ENCODE data around the gene TMOD1. TPM values are rescaled to one million over a fixed set of nuclear protein-coding genes. Genes with fewer than 3 reads are reported as not detected.

The TMOD1 gene
- total and polyA plus RNA-seq, 2 of the 8 experiments (the other 6 are each of a cell fraction or from before 2014, with no cell fraction given) = 0.17 to 0.88 TPM

DNA sequence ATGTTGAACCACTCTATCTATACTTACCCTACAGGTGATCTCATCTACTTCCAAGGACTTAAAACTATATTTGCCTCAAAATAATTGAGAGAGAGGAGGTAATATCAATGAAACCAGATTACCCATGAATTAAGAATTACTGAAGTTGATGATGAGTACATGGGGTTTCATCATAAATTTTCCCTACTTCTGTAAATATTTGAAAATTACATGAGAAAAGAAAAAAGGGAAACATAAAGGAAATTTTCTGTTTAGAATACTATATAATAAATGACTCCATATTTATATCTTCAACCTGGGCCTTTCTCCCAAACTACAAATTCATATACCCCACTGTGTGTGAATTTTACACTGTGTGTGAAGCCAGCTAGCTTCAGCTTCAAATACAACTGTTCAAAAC, 129.1 kb downstream of the TMOD1 start:
- no peak overlapping the region for H4K91ac ChIP-seq (replicated peaks; ENCODE audit: insufficient read length, low read length)

More for the DNA sequence above, 129.1 kb downstream of the TMOD1 start:
- H3K27ac ChIP-seq (ENCODE audit: low read depth, low read length) = no peak overlapping the region
- ChIA-PET CTCF (ENCODE audit: partially characterized antibody) (interaction anchor here (0.8 to 4.0 kb wide), 4 partner anchors 15 to 161 kb away, joined by 3 to 28 read pairs (median 10); no protein-coding TSS in a partner anchor), POLR2A (ENCODE audit: partially characterized antibody) (no interaction called here)
- H3K4me3 ChIP-seq (ENCODE audit: extremely low read depth in 1 of 4, insufficient read depth in 2 of 4, low read depth in 3 of 4, low read length in 4 of 4) = no peak overlapping the region
- no peak overlapping the region for H3K14ac ChIP-seq (ENCODE audit: insufficient read length)
- H3K23ac ChIP-seq (ENCODE audit: insufficient read length) = no peak overlapping the region
- H4K8ac ChIP-seq (ENCODE audit: extremely low read depth, insufficient read depth, low read length) = no peak overlapping the region
- H4K5ac ChIP-seq (ENCODE audit: insufficient read length, low read depth, low read length) = no peak overlapping the region
- H3K23me2 ChIP-seq (ENCODE audit: low read depth, low read length) = peaks cover 5% of the 10 kb centered on the region
- no peaks in the 10 kb centered on the region for H3K27me3 ChIP-seq (replicated peaks in 1 of 4; ENCODE audit: control insufficient read depth in 3 of 4, extremely low read depth in 1 of 4, insufficient read depth in 3 of 4, low read length in 3 of 4)
- H2BK15ac ChIP-seq (ENCODE audit: low read length) = no peak overlapping the region
- no peak overlapping the region for H3K18ac ChIP-seq (ENCODE audit: extremely low read depth, low read length)
- DNase-seq (ENCODE audit: low read depth in 1 of 2, low spot score in 2 of 2) = no peak
- no peak overlapping the region for H2AFZ ChIP-seq (ENCODE audit: low read length)
- peaks cover 8% of the 10 kb centered on the region; the same call in 1 of the 2 replicates for H3K79me1 ChIP-seq (ENCODE audit: low read depth, low read length)
- H3K4ac ChIP-seq (replicated peaks; ENCODE audit: insufficient read length, low read depth, low read length) = no peak overlapping the region
- peaks cover 0 to 9% (median 1%) of the 10 kb centered on the region in 4 experiments; a peak in 5 of 8 replicates for H3K36me3 ChIP-seq (ENCODE audit: control insufficient read depth in 2 of 4, insufficient read depth in 4 of 4, low read length in 3 of 4)
- H3K9me3 ChIP-seq (ENCODE audit: insufficient read depth in 2 of 2, low read depth in 1 of 2, low read length in 1 of 2) = no peaks in the 10 kb centered on the region
- H2BK120ac ChIP-seq (replicated peaks; ENCODE audit: low read depth, low read length) = no peak overlapping the region
- H4K20me1 ChIP-seq (replicated peaks in 1 of 2; ENCODE audit: control insufficient read depth in 1 of 2, insufficient read depth in 2 of 2, low read length in 2 of 2) = peaks cover 4 to 7% of the 10 kb centered on the region in 2 experiments
- H3K9ac ChIP-seq (replicated peaks in 1 of 4; ENCODE audit: extremely low read depth in 1 of 4, low read depth in 3 of 4, low read length in 3 of 4) = no peak overlapping the region
- no peak overlapping the region for H2AK5ac ChIP-seq (ENCODE audit: low read depth, low read length)
- no peak overlapping the region for H2BK5ac ChIP-seq (ENCODE audit: low read depth, low read length)
- peaks cover 19 to 70% of the 10 kb centered on the region in 2 experiments for H3K79me2 ChIP-seq (ENCODE audit: control insufficient read depth in 1 of 2, insufficient read depth in 2 of 2, low read length in 2 of 2)
- TF ChIP-seq TEAD4 (IDR thresholded peaks at IDR 0.05; ENCODE audit: low read depth, low read length) (no peak), NANOG (IDR thresholded peaks at IDR 0.05; ENCODE audit: insufficient read depth, low read depth, low read length, poor library complexity, severe bottlenecking) (no peak), ZNF274 (IDR thresholded peaks at IDR 0.05; ENCODE audit: borderline replicate concordance, extremely low read depth, low read length) (no peak), SIN3A (conservative IDR thresholded peaks at IDR 0.05 in 1 of 2, IDR thresholded peaks at IDR 0.05 in 1 of 2; ENCODE audit: low read depth in 1 of 2, low read length in 2 of 2) (no peak)
- TF ChIP-seq, protein P1, sequence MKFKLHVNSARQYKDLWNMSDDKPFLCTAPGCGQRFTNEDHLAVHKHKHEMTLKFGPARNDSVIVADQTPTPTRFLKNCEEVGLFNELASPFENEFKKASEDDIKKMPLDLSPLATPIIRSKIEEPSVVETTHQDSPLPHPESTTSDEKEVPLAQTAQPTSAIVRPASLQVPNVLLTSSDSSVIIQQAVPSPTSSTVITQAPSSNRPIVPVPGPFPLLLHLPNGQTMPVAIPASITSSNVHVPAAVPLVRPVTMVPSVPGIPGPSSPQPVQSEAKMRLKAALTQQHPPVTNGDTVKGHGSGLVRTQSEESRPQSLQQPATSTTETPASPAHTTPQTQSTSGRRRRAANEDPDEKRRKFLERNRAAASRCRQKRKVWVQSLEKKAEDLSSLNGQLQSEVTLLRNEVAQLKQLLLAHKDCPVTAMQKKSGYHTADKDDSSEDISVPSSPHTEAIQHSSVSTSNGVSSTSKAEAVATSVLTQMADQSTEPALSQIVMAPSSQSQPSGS (IDR thresholded peaks at IDR 0.05; ENCODE audit: low read length) = no peak
- no peak overlapping the region for H3K4me2 ChIP-seq (ENCODE audit: insufficient read depth in 1 of 2, low read depth in 2 of 2, low read length in 2 of 2)
- H2BK12ac ChIP-seq (ENCODE audit: low read depth, low read length) = no peak overlapping the region
- peaks cover 0 to 17% (median 4%) of the 10 kb centered on the region in 4 experiments; a peak in 6 of 7 replicates for H3K4me1 ChIP-seq (replicated peaks in 1 of 4; ENCODE audit: control insufficient read depth in 3 of 4, insufficient read depth in 4 of 4, low read length in 3 of 4)
- no peak for FAIRE-seq
- H2BK20ac ChIP-seq (ENCODE audit: low read length) = no peak overlapping the region
- no peak overlapping the region for H3K56ac ChIP-seq (replicated peaks; ENCODE audit: insufficient read length, low read depth, low read length)

Measured in H1 (cell line).